Vagina (tissue), 2 donors: ENCODE results near the gene AIFM3. TPM values are rescaled to one million over a fixed set of nuclear protein-coding genes. Genes with fewer than 3 reads are reported as not detected.

Experiments used
- DNase-seq, 2 donors: peaks; one replicate each; pipeline ENCODE4 v3.0.0-alpha.2; 2017; ENCODE audit errors: extremely low spot score in 2 of 2
- H3K27ac ChIP-seq: fragments of 200-600 bp; sonication (generic); one replicate; pipeline ENCODE4 v1.5.1; 2019
- H3K27me3 ChIP-seq: fragments of 200-600 bp; sonication (generic); one replicate; pipeline ENCODE4 v1.5.1; 2019
- H3K36me3 ChIP-seq, 2 donors: fragments of 200-600 bp; sonication (generic); one replicate each; pipeline ENCODE4 v1.5.1; 2017 to 2019
- H3K4me1 ChIP-seq: fragments of 200-600 bp; sonication (generic); one replicate; pipeline ENCODE4 v1.5.1; 2019
- H3K4me3 ChIP-seq, 2 donors: fragments of 200-600 bp; sonication (generic); 1 replicate in 1 of 2; 2 replicates in 1 of 2; pipeline ENCODE4 v1.5.1; 2016 to 2019
- H3K9me3 ChIP-seq: fragments of 200-600 bp; sonication (generic); one replicate; pipeline ENCODE4 v1.5.1; 2019
- CTCF ChIP-seq, 3 experiments: fragments of 450-650 bp in 2 of 3; fragments of 200-600 bp in 1 of 3; sonication (generic) in 1 of 3; IDR thresholded peaks; one replicate each; pipeline ENCODE4 v1.5.1; 2017 to 2019; ENCODE audit warnings: antibody characterized with exemption in 3 of 3, mild to moderate bottlenecking in 2 of 3, moderate library complexity in 2 of 3
- POLR2A ChIP-seq, 2 donors: fragments of 450-650 bp; IDR thresholded peaks; one replicate each; pipeline ENCODE4 v1.6.1; 2017; ENCODE audit warnings: antibody characterized with exemption in 2 of 2, mild to moderate bottlenecking in 2 of 2, moderate library complexity in 2 of 2
- POLR2AphosphoS5 ChIP-seq, 2 donors: sonication (generic); formaldehyde crosslinking; IDR thresholded peaks; one replicate each; pipeline ENCODE4 v1.9.0; 2017; ENCODE audit warnings: antibody characterized with exemption in 2 of 2, mild to moderate bottlenecking in 2 of 2, low read depth in 1 of 2; ENCODE audit not compliant: insufficient read depth in 1 of 2
- intact Hi-C: fragments of 100-400 bp; cut with DNase I; formaldehyde crosslinking; loops from one replicate; pipeline ENCODE4 v1.15.1; 2023
- total RNA-seq: library from RNA; depleted of rRNA; stranded (reverse); fragments of >200 nt; gene quantifications from one replicate; pipeline ENCODE4 v1.2.3, GENCODE V29; 2016

AIFM3 gene
- total RNA-seq, 1 donor from 2014 or later = not detected

GRCh38 chr22:20986365-20986764 is 19.3 kb downstream of the AIFM3 start:
- no peaks in the 10 kb centered on the region for H3K9me3 ChIP-seq
- H3K4me1 ChIP-seq = peaks cover 18% of the 10 kb centered on the region
- H3K36me3 ChIP-seq = peaks cover 0 to 10% of the 10 kb centered on the region in 2 donors
- no peaks in the 10 kb centered on the region for H3K27me3 ChIP-seq
- H3K27ac ChIP-seq = no peak overlapping the region
- no peak overlapping the region for H3K4me3 ChIP-seq
- no peak for DNase-seq
- no peak for TF ChIP-seq POLR2AphosphoS5 (IDR thresholded peaks at IDR 0.05; ENCODE audit: insufficient read depth in 1 of 2, low read depth in 1 of 2)
- no peak for TF ChIP-seq POLR2A (IDR thresholded peaks at IDR 0.05)
- TF ChIP-seq CTCF (IDR thresholded peaks at IDR 0.05) = no peak
- intact Hi-C loops = no loop called here

- Histone ChIP-seq H3K4me3 (no peak overlapping the region), H3K27ac (no peak overlapping the region), H3K9me3 (no peaks in the 10 kb centered on the region), H3K36me3 (peaks cover 0 to 20% of the 10 kb centered on the region in 2 donors), H3K27me3 (no peaks in the 10 kb centered on the region), H3K4me1 (peaks cover 15% of the 10 kb centered on the region)
- no peak for DNase-seq
- TF ChIP-seq POLR2A (IDR thresholded peaks at IDR 0.05) (no peak), POLR2AphosphoS5 (IDR thresholded peaks at IDR 0.05; ENCODE audit: insufficient read depth in 1 of 2, low read depth in 1 of 2) (no peak), CTCF (IDR thresholded peaks at IDR 0.05) (no peak)
- intact Hi-C loops = no loop called here
Measured at GRCh38 chr22:20987375-20987774, 20.3 kb downstream of the AIFM3 start.

- peaks cover 4% of the 10 kb centered on the region for H3K4me1 ChIP-seq
- no peak overlapping the region for H3K27ac ChIP-seq
- H3K4me3 ChIP-seq = no peak overlapping the region
- no peaks in the 10 kb centered on the region for H3K9me3 ChIP-seq
- H3K27me3 ChIP-seq = no peaks in the 10 kb centered on the region
- H3K36me3 ChIP-seq = peaks cover 0 to 27% of the 10 kb centered on the region in 2 donors
- TF ChIP-seq POLR2AphosphoS5 (IDR thresholded peaks at IDR 0.05; ENCODE audit: insufficient read depth in 1 of 2, low read depth in 1 of 2) (no peak), CTCF (IDR thresholded peaks at IDR 0.05) (no peak), POLR2A (IDR thresholded peaks at IDR 0.05) (no peak)
- intact Hi-C loops = no loop called here
- DNase-seq = no peak
Measured at GRCh38 chr22:20988573-20989322, 21.7 kb downstream of the AIFM3 start.

GRCh38 chr22:20989323-20990138 is 22.5 kb downstream of the AIFM3 start:
- Histone ChIP-seq H3K27ac (no peak overlapping the region), H3K4me3 (no peak overlapping the region), H3K4me1 (no peaks in the 10 kb centered on the region), H3K36me3 (peaks cover 0 to 27% of the 10 kb centered on the region in 2 donors), H3K9me3 (no peaks in the 10 kb centered on the region), H3K27me3 (no peaks in the 10 kb centered on the region)
- intact Hi-C loops = no loop called here
- TF ChIP-seq CTCF (IDR thresholded peaks at IDR 0.05) (no peak), POLR2AphosphoS5 (IDR thresholded peaks at IDR 0.05; ENCODE audit: insufficient read depth in 1 of 2, low read depth in 1 of 2) (no peak), POLR2A (IDR thresholded peaks at IDR 0.05) (no peak)
- DNase-seq = no peak
